ENCODE measurements around the gene ENTPD6.
"Not testable (repeated sequence)": the region's sequence is repeated elsewhere in the genome, so short reads cannot be mapped to it uniquely, and the experiment has no call there.

The ENTPD6 gene

GRCh38 chr20:25257130-25257529, 61.6 kb downstream of the ENTPD6 start:
- DNase-seq (ENCODE audit: low read depth): no peak

DNA sequence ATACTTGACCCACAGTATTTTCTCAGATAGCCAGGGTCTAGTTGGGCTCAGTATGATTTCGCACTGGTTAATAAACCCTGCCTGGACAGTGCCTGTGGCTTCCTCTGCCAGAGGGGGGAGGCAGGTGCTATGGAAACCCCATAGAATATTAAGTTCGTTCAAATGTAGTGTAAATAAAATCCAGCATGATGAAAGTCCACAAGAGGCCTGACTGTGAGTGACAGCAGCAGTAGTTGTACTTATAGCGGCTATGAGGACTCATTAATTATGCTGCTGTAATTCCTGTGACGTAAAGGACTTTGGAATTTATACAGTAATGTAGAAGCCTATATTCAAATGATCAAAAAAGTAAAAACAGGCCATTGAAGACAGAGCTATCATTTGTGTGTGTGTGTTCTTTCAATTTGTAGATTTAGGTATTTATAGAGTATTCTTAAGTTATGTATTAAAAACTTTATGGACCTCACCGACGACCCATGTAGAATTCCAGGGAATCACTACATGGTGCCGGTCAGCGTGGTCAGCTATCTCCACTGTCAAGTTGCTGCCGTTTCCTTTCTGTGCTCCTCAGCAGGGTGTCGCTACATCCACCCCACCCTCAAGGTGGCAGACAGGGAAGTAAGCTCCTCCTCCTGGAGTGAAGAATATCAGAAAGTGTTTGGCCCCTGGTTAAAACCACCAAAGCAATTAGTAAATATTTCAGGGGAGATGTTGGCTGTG, 62.4 kb downstream of the ENTPD6 start:
- no peak for DNase-seq (ENCODE audit: low read depth)

DNA sequence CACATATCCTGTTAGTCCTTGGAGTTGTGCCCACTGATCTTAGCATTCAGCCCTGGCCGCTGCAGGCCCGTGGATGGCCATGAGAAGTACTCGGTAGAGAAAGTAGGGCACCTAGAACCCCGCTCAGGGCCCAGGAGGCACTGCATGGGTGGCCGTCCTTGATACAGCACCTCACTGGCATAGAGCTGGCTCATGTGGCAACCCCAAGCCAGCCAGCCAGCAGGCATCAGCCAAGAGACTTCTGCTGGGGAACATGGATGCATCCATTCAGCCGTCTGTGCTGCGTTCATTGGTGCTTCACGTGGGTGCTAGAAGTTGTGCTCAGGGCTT, 62.9 kb downstream of the ENTPD6 start:
- DNase-seq (ENCODE audit: low read depth): no peak

DNA sequence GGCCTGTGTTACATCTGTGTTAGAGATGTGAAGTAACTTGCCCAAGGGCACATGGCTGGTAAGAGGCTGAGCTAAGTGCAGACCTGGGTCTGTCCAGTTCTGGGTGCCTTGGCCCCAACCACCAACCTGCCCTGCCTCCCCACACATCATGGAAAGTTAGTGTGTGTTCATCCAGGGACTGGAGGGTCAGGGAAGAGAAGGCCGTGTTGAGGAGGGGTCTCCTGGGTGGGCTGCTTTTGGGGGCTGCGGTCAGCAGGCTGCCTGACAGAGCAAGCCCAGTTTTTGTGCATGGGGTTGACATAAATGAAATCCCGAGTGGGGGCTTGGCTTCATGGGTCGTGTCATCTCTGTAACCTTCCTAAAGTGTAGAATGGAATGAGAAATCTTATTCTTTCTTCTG, 63.3 kb downstream of the ENTPD6 start:
- DNase-seq (ENCODE audit: low read depth): no peak

- no peak for DNase-seq (ENCODE audit: low read depth)
Measured at GRCh38 chr20:25259358-25259757, 63.8 kb downstream of the ENTPD6 start.

DNA sequence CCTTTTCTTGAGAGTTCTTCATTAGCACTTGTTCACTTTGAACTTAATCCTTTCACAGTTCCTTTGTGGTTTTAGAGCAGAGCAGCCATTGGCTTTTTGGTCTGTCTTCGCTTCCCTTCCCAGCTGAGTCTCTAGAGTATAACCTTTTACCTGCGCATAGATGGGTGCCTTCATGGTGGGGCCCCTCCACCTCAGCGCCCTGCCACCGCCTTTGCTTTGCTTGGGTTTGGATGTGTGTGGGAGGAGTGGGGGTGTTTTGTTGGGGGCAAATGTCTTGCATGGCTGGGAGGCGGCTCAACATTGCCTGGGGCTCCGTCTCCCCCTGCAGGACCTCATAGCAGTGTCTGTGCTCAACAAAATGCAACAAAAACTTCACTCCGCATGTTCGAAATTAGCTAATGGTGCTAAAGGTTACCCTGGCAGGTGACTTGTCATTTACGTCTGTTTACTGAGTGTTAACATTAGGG, 64.3 kb downstream of the ENTPD6 start:
- no peak for DNase-seq (ENCODE audit: low read depth)

DNA sequence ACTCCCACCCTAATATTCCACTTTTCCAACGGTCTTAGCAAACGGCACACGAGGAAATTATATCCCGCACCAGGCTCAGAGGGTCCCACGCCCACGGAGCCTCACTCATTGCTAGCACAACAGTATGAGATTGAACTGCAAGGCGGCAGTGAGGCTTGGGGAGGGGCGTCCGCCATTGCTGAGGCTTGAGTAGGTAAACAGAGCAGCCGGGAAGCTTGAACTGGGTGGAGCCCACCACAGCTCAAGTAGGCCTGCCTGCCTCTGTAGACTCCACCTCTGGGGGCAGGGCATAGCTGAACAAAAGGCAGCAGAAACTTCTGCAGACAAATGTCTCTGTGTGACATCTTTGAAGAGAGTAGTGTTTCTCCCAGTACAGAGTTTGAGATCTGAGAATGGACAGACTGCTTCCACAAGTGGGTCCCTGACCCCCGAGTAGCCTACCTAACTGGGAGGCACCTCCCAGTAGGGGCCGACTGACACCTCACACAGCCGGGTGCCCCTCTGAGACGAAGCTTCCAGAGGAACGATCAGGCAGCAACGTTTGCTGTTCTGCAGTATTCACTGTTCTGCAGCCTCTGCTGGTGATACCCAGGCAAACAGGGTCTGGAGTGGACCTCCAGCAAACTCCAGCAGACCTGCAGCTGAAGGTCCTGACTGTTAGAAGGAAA, 65.4 kb downstream of the ENTPD6 start:
- not testable (repeated sequence) for DNase-seq (ENCODE audit: low read depth)

DNA sequence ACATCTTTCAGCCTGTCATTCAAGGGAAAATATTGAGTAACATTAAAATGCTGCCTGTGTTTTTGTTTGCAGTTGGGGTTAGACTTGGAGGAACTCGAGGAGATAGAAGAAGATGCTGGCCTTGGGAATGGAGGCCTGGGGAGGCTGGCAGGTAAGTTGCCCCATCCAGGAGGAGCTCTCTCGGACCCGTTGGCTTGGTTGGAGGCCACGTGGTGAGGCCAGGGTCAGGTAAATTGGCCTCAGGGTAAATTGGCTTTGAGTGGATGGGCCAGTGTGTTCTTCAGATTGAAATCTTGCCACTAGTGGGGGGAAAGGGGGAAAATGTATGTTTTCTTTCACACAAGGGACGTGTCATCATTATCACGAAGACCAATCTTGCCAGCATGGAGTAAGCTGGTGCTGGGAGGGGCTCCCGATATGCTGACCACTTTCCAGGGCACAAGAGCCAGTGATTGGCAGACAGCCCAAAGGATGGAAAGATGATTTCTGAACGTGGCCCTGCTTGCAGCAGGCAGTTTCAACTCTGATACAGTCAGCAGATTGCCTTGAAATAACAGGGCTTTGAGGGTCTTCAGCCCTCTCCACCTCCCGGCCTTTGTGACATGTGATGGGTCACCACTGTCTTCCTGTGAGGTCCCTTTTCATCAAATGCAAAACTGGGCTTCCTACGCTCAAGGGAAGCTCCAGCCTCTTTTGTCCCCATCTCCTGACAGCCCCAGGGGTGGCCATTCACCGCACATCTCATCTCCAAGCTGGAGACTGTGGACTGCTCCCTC, 73.7 kb downstream of the ENTPD6 start:
- no peak for DNase-seq (ENCODE audit: low read depth)

DNA sequence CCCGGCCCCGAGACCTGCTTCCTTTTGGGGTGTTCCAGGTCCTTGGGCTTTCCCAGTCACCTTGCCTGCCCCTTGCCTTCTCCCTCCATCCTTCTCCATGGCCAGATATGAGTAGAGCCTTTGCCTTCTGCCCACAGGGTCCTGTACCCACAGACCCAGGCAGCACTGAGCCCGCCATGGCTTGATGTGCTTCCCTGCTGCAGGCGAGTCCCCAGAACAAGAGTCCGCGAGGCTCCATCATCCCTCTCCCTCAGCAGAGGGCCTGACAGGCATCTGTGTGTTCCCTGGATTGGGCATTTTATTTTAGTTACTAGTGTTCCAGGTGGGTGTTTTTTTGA, 74.3 kb downstream of the ENTPD6 start:
- no peak for DNase-seq (ENCODE audit: low read depth)

GRCh38 chr20:25270829-25271251, 75.3 kb downstream of the ENTPD6 start:
- no peak for DNase-seq (ENCODE audit: low read depth)

- no peak for DNase-seq (ENCODE audit: low read depth)
Measured at GRCh38 chr20:25271486-25272222, 76.1 kb downstream of the ENTPD6 start.

DNA sequence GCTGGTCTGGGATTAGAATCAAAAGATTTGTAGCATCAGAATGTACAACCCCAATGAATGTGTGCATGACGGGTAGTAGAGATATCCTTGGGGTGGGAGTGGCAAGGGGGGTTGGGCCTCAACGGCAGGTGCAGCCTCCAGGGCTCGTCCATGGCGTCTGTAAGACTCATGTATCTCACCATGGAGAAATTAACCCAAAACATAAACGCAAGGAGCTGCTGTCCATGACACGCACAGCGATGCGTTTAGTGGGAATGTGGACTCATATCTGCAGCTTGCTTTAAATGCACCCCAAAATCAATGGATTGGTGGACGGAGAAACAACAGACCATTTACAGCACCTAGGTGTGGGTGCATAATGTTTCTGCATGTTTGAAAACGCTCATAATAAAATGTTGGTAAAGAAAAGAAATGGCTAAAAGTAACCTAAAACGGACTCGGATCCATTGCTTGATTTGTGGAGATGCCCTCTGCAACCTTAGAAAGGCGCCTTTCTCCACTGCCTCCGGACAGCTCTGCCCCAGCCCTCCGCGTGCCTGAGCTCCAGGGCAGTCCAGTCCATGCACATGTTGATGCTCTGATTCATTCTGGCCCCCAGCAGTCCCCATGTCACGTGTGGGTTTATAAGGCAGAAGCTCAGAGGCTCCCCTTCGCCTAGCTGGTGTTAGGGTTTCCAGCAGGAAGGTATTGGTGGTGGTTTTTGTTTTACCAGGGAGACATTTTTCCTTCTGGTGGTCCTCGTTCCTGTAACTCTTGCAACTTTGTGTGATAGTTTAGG, 76.9 kb downstream of the ENTPD6 start:
- no peak for DNase-seq (ENCODE audit: low read depth)

- DNase-seq (ENCODE audit: low read depth): no peak
Measured at GRCh38 chr20:25273046-25273445, 77.5 kb downstream of the ENTPD6 start.

DNA sequence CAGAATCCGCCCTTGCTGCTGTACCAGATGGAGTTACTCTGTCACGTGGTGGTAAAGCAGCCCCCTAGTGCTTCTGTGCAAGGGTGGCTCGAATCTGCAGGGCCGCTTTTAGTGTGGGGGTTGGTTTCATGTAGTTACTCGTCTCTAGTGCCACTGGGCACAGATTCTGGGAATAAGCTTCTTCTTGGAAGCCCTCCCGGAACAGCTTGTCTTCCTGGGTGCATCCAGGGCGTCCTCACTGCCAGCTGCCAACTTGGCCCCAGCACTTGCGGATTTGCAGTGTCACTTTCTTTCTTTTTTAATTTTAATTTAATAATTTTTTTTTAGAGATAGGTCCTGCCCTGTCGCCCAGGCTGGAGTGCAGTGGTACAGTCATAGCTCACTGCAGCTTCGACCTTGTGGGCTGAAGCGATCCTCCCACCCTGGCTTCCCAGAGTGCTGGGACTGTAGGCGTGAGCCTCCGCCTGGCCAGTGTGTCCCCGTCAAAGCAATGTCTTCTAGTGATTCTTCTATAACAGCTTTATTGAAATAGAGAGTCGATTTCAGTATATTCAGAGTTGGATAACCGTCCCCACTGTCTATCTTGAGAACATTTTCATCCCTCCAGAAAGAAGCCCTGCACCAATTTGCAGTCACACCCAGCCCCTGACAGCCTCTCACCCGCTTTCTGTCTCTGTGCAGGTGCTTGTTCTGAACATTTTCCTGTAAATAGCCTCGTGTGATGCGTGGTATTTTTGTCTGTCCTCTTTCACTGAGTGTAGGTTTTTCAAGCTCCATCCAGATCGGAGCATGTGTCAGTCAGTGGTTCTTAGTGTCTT, 78.2 kb downstream of the ENTPD6 start:
- no peak for DNase-seq (ENCODE audit: low read depth)

- no peak for DNase-seq (ENCODE audit: low read depth)
Measured at GRCh38 chr20:25274481-25274880, 79.0 kb downstream of the ENTPD6 start.

DNA sequence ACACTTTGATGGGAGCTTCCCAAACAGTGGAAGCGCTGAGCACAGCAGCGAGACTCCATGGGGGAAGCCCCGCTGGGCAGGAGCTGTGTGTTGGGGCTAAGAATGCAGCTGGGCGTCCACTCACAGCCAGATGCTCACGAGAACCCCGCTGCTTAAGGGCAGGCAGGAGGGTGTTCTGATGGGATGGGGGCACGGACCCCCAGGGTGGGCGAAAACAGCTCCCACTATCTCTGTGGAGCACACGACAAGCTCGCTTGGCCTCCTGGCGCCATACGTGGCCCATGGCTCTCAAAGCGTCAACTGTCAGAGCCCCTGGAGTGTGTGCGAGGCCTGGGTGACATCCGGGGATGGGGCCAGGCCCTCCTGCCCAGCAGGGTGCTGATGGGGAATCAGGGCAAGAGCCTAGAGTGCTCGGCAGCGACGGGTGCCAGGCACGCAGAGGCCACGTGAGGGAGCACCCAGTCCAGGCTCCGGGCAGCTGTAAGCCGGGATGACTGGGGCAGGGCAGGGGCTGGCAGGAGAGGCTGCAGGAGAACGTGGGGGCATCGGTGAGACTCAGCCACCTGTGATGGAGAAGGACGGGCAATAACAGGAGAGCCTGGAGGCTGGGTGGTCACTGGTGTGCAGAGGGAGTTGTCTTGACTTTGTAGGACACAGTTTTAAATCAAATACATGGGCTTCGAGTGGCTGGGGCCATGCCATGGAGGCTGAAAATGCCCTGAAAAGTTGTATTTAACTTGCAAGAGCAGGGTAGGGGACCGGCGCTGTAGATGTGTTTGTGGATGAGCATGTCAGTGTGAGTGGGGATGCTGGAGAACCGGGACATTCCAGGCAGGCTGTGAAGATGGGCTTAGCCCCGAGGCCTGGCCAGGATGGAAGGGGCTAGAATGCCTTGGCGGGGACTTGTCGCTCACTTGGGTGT, 79.6 kb downstream of the ENTPD6 start:
- no peak for DNase-seq (ENCODE audit: low read depth)

DNA sequence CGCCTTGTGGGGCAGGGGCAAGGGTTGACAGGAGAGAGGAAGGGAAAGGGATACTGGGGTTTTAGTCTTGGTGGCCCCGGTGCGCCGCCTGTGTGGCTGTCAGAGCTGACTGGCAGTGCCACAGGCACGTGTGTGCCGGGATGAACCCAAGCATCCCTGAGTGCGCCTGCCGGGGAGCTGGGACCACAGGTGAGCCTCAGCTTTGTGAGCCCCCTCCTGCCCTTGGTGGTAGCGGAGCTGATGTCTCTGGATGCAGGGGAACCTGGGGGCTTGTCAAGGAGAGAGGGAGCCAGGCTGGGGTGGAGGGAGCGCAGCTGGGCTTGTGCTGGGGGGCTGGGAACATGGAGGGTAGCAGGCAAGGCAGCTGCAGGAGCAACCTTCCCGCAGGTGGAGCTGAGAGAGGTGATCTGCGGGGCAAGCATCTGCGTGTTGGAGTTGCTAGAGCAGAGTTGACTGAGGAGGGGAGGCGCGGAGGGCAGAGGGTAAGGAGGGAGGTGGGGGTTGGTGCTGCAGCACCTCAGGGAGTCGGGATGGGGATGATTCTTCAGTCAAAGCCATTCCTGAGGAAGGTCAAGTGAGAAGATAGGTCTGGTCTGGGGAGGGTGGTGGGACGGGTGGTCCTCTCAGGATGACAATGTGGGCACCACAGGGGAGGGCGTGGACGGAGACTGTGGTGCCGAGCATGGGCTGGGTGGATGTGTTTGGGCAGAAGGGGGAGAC, 80.5 kb downstream of the ENTPD6 start:
- no peak for DNase-seq (ENCODE audit: low read depth)
